ENCODE data around the gene PRKG2.
"Not testable (repeated sequence)": the region's sequence is repeated elsewhere in the genome, so short reads cannot be mapped to it uniquely, and the experiment has no call there.

The PRKG2 gene

DNA sequence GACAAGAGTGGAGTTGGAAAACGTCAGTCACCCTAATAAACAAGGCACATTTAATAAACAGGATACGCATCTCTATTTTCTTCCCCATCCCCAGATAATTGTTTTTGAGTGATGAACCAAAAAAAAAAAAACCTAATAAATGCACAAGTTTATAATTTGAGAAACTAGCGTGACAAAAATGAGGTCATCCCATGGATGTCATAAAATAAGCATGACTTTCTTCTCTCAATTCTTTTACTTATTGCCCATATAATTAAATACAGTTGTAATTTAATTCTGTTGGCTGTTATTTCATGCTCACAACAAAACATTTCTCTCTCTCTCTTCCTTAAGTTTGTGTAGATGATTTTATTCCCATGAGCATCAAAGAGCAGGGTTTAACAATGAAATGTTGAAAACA, 20.7 kb downstream of the PRKG2 start:
- Histone ChIP-seq H3K4me1 (ENCODE audit: control insufficient read depth, insufficient read depth, low read length, poor library complexity, severe bottlenecking) (no peaks in the 10 kb centered on the region), H3K36me3 (ENCODE audit: control insufficient read depth, insufficient read depth, low read length) (no peaks in the 10 kb centered on the region), H3K27ac (ENCODE audit: low read depth, low read length, severe bottlenecking) (no peak overlapping the region), H3K9me3 (ENCODE audit: control insufficient read depth, low read length) (no peaks in the 10 kb centered on the region), H3K4me3 (ENCODE audit: extremely low read depth, insufficient read depth, low read length, poor library complexity, severe bottlenecking) (no peak overlapping the region)
- no CpG with 5 or more reads among the region's 3 CpGs for WGBS, 2 experiments (ENCODE audit: insufficient coverage in 2 of 2)

DNA sequence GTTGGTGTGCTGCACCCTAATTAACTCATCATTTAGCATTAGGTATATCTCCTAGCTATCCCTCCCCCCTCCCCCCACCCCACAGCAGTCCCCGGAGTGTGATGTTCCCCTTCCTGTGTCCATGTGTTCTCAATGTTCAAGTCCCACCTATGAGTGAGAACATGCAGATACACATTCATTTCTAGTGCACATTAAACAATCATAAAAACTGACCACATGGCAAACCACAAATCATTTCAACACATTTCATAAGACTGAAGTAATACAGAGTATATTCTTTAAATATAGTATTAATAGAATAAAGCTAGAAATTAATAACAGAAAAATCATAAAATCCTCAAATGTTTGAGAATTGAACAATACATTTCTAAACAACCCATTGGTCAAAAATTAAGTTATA, 34.1 kb downstream of the PRKG2 start:
- H3K36me3 ChIP-seq (ENCODE audit: control insufficient read depth, insufficient read depth, low read length) = no peaks in the 10 kb centered on the region
- H3K9me3 ChIP-seq (ENCODE audit: control insufficient read depth, low read length) = no peaks in the 10 kb centered on the region
- H3K4me3 ChIP-seq (ENCODE audit: extremely low read depth, insufficient read depth, low read length, poor library complexity, severe bottlenecking) = no peak overlapping the region
- WGBS, 2 experiments (ENCODE audit: insufficient coverage in 2 of 2) = no CpG with 5 or more reads among the region's 1 CpG
- no peaks in the 10 kb centered on the region for H3K4me1 ChIP-seq (ENCODE audit: control insufficient read depth, insufficient read depth, low read length, poor library complexity, severe bottlenecking)
- H3K27ac ChIP-seq (ENCODE audit: low read depth, low read length, severe bottlenecking) = no peak overlapping the region

DNA sequence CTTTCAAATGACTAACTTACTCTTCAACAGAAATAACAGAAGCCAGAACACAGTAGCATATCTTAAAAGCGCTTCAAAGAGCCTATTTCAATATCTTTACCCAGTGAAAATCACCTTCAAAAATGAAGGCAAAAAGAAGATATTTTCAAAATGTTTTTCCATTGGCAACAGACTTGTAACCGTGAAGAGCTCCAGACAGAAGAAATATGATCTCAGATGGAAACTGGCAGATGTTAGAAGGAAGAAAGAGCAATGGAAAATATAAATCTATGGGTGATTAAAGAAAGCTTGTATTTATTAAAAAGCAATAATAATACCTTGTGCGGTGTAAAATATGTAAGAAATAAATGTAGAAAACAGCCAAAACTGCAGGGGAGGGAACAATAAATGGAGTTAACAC, 35.7 kb downstream of the PRKG2 start:
- Histone ChIP-seq H3K36me3 (ENCODE audit: control insufficient read depth, insufficient read depth, low read length) (no peaks in the 10 kb centered on the region), H3K27ac (ENCODE audit: low read depth, low read length, severe bottlenecking) (no peak overlapping the region), H3K4me1 (ENCODE audit: control insufficient read depth, insufficient read depth, low read length, poor library complexity, severe bottlenecking) (no peaks in the 10 kb centered on the region), H3K9me3 (ENCODE audit: control insufficient read depth, low read length) (no peaks in the 10 kb centered on the region), H3K4me3 (ENCODE audit: extremely low read depth, insufficient read depth, low read length, poor library complexity, severe bottlenecking) (no peak overlapping the region)
- 83 to 100% methylated on average over 1 to 2 of the region's 3 CpGs for whole genome bisulfite sequencing, 2 experiments (ENCODE audit: insufficient coverage in 2 of 2)

DNA sequence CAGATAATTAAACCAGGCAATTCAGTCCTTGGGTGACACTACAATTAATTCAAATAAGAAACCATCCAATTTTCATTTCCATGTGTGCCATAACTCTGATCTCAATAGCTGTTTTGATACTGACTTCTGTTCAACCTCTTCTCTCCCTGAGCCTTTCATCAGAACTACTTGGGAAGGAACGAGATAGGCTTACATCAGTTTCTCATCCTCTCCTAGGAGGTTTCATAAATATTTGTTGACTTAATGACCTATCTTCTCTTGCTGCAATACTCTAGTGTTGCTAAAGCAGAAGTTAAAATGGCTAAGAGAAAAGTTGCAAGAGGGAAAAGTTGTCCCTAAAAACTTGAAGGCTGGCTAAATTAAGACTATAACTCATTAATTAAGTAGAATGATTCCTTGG, 41.8 kb downstream of the PRKG2 start:
- no peaks in the 10 kb centered on the region for H3K9me3 ChIP-seq (ENCODE audit: control insufficient read depth, low read length)
- no peak overlapping the region for H3K4me3 ChIP-seq (ENCODE audit: extremely low read depth, insufficient read depth, low read length, poor library complexity, severe bottlenecking)
- no peak overlapping the region for H3K27ac ChIP-seq (ENCODE audit: low read depth, low read length, severe bottlenecking)
- no CpG with 5 or more reads among the region's 1 CpG for WGBS, 2 experiments (ENCODE audit: insufficient coverage in 2 of 2)
- H3K36me3 ChIP-seq (ENCODE audit: control insufficient read depth, insufficient read depth, low read length) = no peaks in the 10 kb centered on the region
- no peaks in the 10 kb centered on the region for H3K4me1 ChIP-seq (ENCODE audit: control insufficient read depth, insufficient read depth, low read length, poor library complexity, severe bottlenecking)

DNA sequence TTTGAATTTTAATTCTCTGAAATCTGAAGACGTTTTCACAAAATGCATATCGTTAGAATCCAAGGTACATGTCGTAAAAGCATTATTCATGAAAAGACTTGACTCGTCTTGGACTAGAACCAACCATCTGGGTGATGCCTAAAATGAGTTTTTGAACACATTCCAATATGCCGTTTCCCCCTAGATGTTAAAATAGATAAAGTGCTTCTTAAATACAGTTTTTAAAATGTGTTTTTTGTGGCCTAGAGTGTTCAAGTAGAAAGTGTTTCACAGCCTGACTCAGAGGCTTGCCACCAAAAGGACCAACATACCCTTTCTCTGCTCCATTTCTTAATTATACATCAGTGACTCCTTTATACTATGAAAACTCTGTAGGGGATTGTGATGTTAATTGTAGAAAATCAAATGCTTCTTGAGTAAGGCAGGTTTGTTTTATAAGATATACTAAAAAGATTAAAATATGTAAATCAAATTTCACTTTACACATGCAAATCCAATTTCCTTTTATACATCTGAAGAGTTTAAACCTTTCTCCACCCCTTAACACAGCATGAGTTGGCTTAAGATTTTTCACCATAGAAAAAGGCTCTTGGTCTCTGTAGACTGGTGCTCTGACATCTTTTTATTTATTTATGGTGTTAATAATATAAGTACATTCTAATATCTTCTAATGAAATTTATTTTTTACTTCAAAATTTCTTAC, 48.4 kb downstream of the PRKG2 start:
- Histone ChIP-seq H3K4me1 (ENCODE audit: control insufficient read depth, insufficient read depth, low read length, poor library complexity, severe bottlenecking) (no peaks in the 10 kb centered on the region), H3K4me3 (ENCODE audit: extremely low read depth, insufficient read depth, low read length, poor library complexity, severe bottlenecking) (no peak overlapping the region), H3K9me3 (ENCODE audit: control insufficient read depth, low read length) (no peaks in the 10 kb centered on the region), H3K27ac (ENCODE audit: low read depth, low read length, severe bottlenecking) (no peak overlapping the region), H3K36me3 (ENCODE audit: control insufficient read depth, insufficient read depth, low read length) (no peaks in the 10 kb centered on the region)
- 82 to 85% methylated on average over 4 of the region's 5 CpGs for WGBS, 2 experiments (ENCODE audit: insufficient coverage in 2 of 2)

DNA sequence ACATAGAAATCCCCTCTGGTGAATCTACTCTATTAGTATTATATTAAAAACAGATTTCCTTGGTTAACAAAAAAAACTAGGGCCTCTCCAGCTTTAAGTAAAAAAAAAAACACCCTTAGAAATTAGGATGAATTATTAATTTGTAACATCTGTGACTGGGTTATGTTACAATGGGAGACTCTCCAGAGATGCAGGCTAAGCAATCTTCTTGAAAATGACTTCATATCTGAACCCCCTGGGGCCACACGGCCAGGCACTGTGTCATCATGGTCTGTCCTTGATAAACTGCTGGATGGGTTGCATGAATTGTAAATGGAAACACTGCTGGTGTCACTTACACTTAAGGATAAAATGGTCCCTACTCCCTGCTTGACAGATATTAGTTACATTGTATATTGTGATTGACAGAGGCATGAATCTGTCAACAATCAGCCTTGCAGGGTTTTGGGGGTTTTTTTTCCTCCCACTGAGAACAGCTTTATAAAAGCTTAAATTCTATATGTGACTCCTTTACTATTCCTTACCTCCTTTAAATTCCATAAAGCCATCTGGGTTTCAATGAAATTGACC, 49.1 kb downstream of the PRKG2 start:
- Histone ChIP-seq H3K27ac (ENCODE audit: low read depth, low read length, severe bottlenecking) (no peak overlapping the region), H3K4me1 (ENCODE audit: control insufficient read depth, insufficient read depth, low read length, poor library complexity, severe bottlenecking) (no peaks in the 10 kb centered on the region), H3K4me3 (ENCODE audit: extremely low read depth, insufficient read depth, low read length, poor library complexity, severe bottlenecking) (no peak overlapping the region), H3K36me3 (ENCODE audit: control insufficient read depth, insufficient read depth, low read length) (no peaks in the 10 kb centered on the region), H3K9me3 (ENCODE audit: control insufficient read depth, low read length) (no peaks in the 10 kb centered on the region)
- no CpG with 5 or more reads among the region's 1 CpG for WGBS, 2 experiments (ENCODE audit: insufficient coverage in 2 of 2)

DNA sequence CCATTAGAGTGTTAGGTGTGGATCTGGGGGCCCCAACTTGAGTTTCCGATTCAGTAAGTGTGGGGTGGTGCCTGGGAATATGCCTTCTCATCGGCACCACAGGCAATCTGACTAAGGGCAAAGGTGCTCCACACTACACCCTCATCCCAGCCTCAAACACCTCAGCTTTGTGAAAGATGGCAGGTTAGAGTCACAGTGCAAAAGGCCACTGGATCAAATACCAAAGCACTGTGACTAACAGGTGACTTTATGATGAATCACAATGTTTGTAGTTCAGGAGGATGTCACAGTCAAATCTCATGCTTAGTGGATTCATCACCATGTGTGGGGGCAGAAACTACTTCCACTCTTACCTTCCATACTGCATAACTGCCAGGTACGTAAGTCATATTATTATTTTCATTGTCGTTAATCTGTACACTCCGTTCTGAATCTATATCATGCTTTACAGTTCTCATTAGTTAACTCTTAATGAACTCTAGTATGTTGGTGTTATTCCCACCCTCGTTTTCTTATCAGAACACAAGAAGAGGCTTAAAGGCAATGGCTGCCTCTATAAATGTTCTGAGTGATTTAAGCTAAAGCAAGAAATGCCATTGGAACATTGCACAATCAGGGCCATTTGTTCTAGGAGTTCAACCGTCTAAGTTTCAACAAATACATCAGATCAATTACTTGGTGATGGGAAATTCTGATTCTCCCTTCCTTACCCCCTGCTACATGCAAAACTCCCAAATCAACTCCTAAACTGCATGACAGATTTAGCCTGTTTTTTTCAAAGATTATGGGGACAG, 50.2 kb downstream of the PRKG2 start:
- 81 to 100% methylated on average over 1 to 2 of the region's 7 CpGs for WGBS, 2 experiments (ENCODE audit: insufficient coverage in 2 of 2)
- no peak overlapping the region for H3K27ac ChIP-seq (ENCODE audit: low read depth, low read length, severe bottlenecking)
- H3K4me1 ChIP-seq (ENCODE audit: control insufficient read depth, insufficient read depth, low read length, poor library complexity, severe bottlenecking) = no peaks in the 10 kb centered on the region
- no peaks in the 10 kb centered on the region for H3K36me3 ChIP-seq (ENCODE audit: control insufficient read depth, insufficient read depth, low read length)
- no peak overlapping the region for H3K4me3 ChIP-seq (ENCODE audit: extremely low read depth, insufficient read depth, low read length, poor library complexity, severe bottlenecking)
- no peaks in the 10 kb centered on the region for H3K9me3 ChIP-seq (ENCODE audit: control insufficient read depth, low read length)

DNA sequence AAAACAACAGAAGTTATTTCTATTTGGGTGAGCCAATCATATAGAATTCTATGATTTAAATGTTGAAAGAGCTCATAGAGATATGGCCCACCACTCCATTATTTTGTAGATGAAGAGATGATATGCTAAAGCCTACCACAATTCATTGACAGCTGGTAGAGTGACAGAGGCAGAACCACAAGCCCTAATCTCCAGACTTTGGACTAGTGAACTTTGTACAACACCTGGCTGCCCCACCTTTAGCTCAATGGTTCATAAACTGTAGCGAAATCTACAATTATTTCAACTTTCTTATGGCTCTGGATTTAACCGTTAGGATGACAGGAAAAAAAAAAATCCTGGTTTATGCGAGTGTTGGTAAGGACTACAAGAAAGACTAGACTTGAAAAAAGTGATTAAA, 50.9 kb downstream of the PRKG2 start:
- H3K4me1 ChIP-seq (ENCODE audit: control insufficient read depth, insufficient read depth, low read length, poor library complexity, severe bottlenecking) = no peaks in the 10 kb centered on the region
- no peaks in the 10 kb centered on the region for H3K9me3 ChIP-seq (ENCODE audit: control insufficient read depth, low read length)
- WGBS, 2 experiments (ENCODE audit: insufficient coverage in 2 of 2) = 70% methylated on average over 2 of the region's 3 CpGs; no CpG with 5 or more reads in 1 of the 2 experiments
- no peaks in the 10 kb centered on the region for H3K36me3 ChIP-seq (ENCODE audit: control insufficient read depth, insufficient read depth, low read length)
- H3K27ac ChIP-seq (ENCODE audit: low read depth, low read length, severe bottlenecking) = no peak overlapping the region
- H3K4me3 ChIP-seq (ENCODE audit: extremely low read depth, insufficient read depth, low read length, poor library complexity, severe bottlenecking) = no peak overlapping the region

DNA sequence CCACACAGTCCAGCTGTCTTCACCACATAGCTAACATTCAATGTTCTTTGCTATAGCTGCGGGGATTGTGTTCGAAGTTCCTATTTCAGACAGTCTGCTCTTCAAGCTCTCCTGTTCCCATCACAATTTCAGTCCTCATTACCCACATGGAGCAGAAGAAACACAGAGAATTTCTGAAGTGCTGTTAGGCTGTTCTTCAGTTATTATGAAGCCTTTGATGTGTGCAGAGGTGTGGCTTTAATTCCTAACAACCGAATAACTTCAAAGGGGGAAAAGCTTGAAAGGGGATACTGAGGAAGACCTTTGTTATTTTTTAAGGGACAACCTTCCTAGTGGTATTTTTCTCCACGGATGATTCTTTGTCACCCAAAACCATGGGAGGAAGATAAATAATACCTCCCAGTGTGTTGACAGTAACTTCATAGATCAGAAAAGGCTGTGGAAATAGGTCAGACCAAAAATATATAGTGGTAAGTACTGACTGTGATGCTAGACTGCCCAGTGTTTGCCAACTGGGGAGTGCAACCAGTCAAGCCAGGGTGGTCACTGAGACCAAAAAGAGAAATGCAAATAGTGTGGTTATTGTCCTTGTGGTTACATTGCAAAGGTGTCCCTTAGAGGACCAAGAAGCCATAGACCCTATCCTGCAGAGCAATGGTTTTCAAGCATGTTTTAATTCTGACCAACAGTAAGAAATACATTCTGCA, 52.1 kb downstream of the PRKG2 start:
- Histone ChIP-seq H3K9me3 (ENCODE audit: control insufficient read depth, low read length) (no peaks in the 10 kb centered on the region), H3K4me3 (ENCODE audit: extremely low read depth, insufficient read depth, low read length, poor library complexity, severe bottlenecking) (no peak overlapping the region), H3K4me1 (ENCODE audit: control insufficient read depth, insufficient read depth, low read length, poor library complexity, severe bottlenecking) (no peaks in the 10 kb centered on the region), H3K27ac (ENCODE audit: low read depth, low read length, severe bottlenecking) (no peak overlapping the region), H3K36me3 (ENCODE audit: control insufficient read depth, insufficient read depth, low read length) (no peaks in the 10 kb centered on the region)
- 100% methylated on average over 1 of the region's 4 CpGs for WGBS, 2 experiments (ENCODE audit: insufficient coverage in 2 of 2)

DNA sequence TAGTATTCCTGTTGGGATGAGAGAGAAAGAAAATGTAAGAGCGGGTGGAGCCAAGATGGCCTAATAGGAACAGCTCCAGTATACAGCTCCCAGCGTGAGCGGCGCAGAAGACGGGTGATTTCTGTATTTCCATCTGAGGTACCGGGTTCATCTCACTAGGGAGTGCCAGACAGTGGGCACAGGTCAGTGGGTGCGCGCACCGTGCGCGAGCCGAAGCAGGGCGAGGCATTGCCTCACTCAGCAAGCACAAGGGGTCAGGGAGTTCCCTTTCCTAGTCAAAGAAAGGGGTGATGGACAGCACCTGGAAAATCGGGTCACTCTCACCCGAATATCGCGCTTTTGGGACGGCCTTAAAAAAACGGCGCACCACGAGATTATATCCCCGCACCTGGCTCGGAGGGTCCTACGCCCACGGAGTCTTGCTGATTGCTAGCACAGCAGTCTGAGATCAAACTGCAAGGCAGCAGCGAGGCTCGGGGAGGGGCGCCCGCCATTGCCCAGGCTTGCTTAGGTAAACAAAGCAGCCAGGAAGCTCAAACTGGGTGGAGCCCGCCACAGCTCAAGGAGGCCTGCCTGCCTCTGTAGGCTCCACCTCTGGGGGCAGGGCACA, 61.2 kb downstream of the PRKG2 start:
- H3K27ac ChIP-seq (ENCODE audit: low read depth, low read length, severe bottlenecking); H3K9me3 ChIP-seq (ENCODE audit: control insufficient read depth, low read length); H3K36me3 ChIP-seq (ENCODE audit: control insufficient read depth, insufficient read depth, low read length); H3K4me1 ChIP-seq (ENCODE audit: control insufficient read depth, insufficient read depth, low read length, poor library complexity, severe bottlenecking); H3K4me3 ChIP-seq (ENCODE audit: extremely low read depth, insufficient read depth, low read length, poor library complexity, severe bottlenecking): not testable (repeated sequence)
- 72 to 80% methylated on average over 9 to 19 of the region's 30 CpGs for WGBS, 2 experiments (ENCODE audit: insufficient coverage in 2 of 2)

Data from mesodermal cell (in vitro differentiated cells).